RWPE1 (cell line): ENCODE measurements around the gene RUFY4.
A peak's percentile ranks its signal among the peaks of the same experiment; 100 is the strongest.

ENCODE experiments used
- CTCF ChIA-PET: fragments of 350-600 bp; sonication (Branson Sonifier 250); formaldehyde crosslinking; extraction: SDS; loops from one replicate; lab custom pipeline; 2021; lab: Yijun Ruan, JAX
- POLR2A ChIA-PET: fragments of 400-600 bp; formaldehyde crosslinking; extraction: SDS; loops from one replicate; lab custom pipeline; 2020; ENCODE audit warnings: antibody characterized with exemption; ENCODE audit not compliant: low non-redundant PET; lab: Yijun Ruan, JAX
- DNase-seq: peaks from one replicate; pipeline ENCODE4 v3.0.0; 2012; ENCODE audit warnings: low spot score
- H3K27ac ChIP-seq: fragments of 450-650 bp; 2 replicates; pipeline ENCODE4 v1.5.1; 2017
- CTCF ChIP-seq: fragments of 450-650 bp; conservative IDR thresholded peaks from 2 replicates; pipeline ENCODE4 v1.5.1; 2017; ENCODE audit warnings: low read depth, mild to moderate bottlenecking

RUFY4 gene

GRCh38 chr2:218030409-218031195 is 38.5 kb upstream of the RUFY4 start:
- CTCF ChIA-PET: no interaction called here

GRCh38 chr2:218031261-218031660 is 37.8 kb upstream of the RUFY4 start:
- no peak for DNase-seq
- peak overlapping the region; percentile 96 for H3K27ac ChIP-seq
- ChIA-PET CTCF (interaction anchor here (0.6 to 4.5 kb wide), 2 partner anchors 242 to 549 kb away, joined by 3 to 27 read pairs; no protein-coding TSS in a partner anchor), POLR2A (no interaction called here)
- TF ChIP-seq CTCF: no peak

More at GRCh38 chr2:218030409-218031195, 38.5 kb upstream of the RUFY4 start:
- H3K27ac ChIP-seq: peak overlapping the region; percentile 82
- DNase-seq: no peak
- no peak for TF ChIP-seq CTCF
- POLR2A ChIA-PET: no interaction called here

DNA sequence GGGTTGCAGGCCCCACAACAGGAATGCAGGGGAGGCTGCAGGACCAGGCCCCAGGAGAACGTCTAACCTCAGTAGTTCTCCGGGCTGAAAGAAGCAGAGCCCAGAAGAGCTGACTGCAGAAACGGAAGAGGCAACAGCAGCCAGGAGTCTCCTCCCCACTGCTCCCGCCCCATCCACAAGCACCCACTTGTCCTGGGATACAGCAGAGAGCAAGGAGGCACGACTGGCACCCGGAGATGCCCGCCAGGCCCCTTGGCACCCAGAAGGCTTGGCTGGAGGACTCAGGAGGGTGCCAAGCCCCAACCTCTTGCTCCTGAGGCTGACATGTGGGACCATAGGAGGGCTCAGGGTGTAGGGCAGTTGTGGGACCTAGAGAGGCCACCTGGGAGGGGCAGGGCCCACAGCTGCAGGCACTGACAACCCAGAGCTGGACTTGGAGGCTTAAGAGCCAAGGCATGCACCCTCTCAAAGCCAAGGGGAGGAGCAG is 37.2 kb upstream of the RUFY4 start:
- DNase-seq: no peak
- peak overlapping the region; percentile 96 for H3K27ac ChIP-seq
- TF ChIP-seq CTCF: no peak
- ChIA-PET POLR2A (no interaction called here), CTCF (interaction anchor here (0.6 to 4.5 kb wide), 3 partner anchors 242 to 548 kb away, joined by 3 to 34 read pairs (median 27); no protein-coding TSS in a partner anchor)

DNA sequence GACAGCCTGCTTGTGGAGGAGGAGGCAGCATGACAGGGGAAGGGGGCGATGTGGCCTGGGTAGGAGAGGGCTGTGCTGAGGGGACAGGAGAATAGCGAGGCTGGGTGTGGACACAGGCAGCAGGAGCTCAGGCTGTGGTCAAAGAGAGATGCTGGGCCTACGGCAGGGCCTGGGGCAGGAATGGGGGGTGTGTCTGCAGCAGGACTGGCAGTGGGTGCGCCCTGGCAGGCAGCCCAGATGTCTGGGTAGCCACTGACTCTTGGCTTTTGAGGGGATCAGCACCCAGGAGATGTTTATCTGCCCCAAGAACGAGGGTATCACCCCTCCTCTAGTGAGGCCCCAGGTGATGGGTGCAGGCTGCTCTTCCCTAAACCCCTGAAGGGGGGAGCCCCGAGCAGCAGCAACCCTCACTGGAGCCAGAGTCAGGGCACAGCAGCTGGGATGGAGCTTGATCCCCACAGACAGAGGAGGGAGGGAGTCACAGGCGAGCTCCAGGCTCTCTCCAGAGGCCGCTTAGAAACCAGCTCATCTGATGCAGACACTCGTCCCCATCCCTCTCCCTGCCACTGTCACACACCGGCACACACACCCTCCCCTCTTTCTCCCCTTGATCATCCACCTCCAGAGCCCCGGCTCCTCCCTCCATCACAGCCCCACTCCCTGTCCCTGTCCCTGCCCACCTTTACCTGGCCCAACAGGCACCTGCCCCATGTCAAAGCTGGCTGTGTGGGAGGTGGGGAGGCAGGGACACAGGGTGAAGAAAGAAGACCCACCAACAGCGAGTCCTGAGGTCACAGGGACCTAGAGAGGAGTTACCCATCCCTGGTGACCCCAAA is 36.5 kb upstream of the RUFY4 start:
- TF ChIP-seq CTCF: no peak
- ChIA-PET POLR2A (interaction anchor here (0.7 kb wide), 1 partner anchor 99 kb away, joined by 3 read pairs; no protein-coding TSS in a partner anchor), CTCF (interaction anchor here (0.5 to 4.5 kb wide), 6 partner anchors 39 to 606 kb away, joined by 3 to 34 read pairs (median 4); no protein-coding TSS in a partner anchor)

GRCh38 chr2:218033208-218033589 is 35.9 kb upstream of the RUFY4 start:
- no peak for DNase-seq
- POLR2A ChIA-PET: interaction anchor here (0.7 kb wide), 1 partner anchor 100 kb away, joined by 3 read pairs; no protein-coding TSS in a partner anchor
- peak overlapping the region; percentile 96 for H3K27ac ChIP-seq
- no peak for TF ChIP-seq CTCF
- CTCF ChIA-PET: interaction anchor here (0.5 to 4.5 kb wide), 5 partner anchors 39 to 606 kb away, joined by 3 to 34 read pairs (median 5); no protein-coding TSS in a partner anchor

More for the DNA sequence above, 36.5 kb upstream of the RUFY4 start:
- DNase-seq: no peak
- H3K27ac ChIP-seq: peak overlapping the region; percentile 96
